Stomach smooth muscle (tissue), 2 donors: ENCODE data around the gene FXYD7.
A peak's percentile ranks its signal among the peaks of the same experiment; 100 is the strongest.
"Not testable (repeated sequence)": the region's sequence is repeated elsewhere in the genome, so short reads cannot be mapped to it uniquely, and the experiment has no call there.

Source experiments
- H3K27ac ChIP-seq: one replicate; pipeline ENCODE4 v1.7.0; 2013; ENCODE audit warnings: mild to moderate bottlenecking, low read length, inconsistent platforms
- H3K27me3 ChIP-seq, 2 donors: one replicate each; pipeline ENCODE4 v1.7.0; 2013; ENCODE audit warnings: low read length in 2 of 2; ENCODE audit not compliant: insufficient read depth in 2 of 2, control insufficient read depth in 1 of 2
- H3K36me3 ChIP-seq, 2 donors: one replicate each; pipeline ENCODE4 v1.7.0; 2013; ENCODE audit warnings: low read length in 2 of 2; ENCODE audit not compliant: control insufficient read depth in 2 of 2, insufficient read depth in 2 of 2
- H3K4me1 ChIP-seq: one replicate; pipeline ENCODE4 v1.7.0; 2013; ENCODE audit warnings: low read length; ENCODE audit not compliant: control insufficient read depth, insufficient read depth
- H3K4me3 ChIP-seq, 2 donors: one replicate each; pipeline ENCODE4 v1.7.0; 2013; ENCODE audit warnings: low read length in 2 of 2
- H3K9ac ChIP-seq, 2 donors: one replicate each; pipeline ENCODE4 v1.7.0; 2013; ENCODE audit warnings: low read length in 2 of 2, mild to moderate bottlenecking in 1 of 2
- H3K9me3 ChIP-seq, 2 donors: one replicate each; pipeline ENCODE4 v1.7.0; 2013; ENCODE audit warnings: low read length in 2 of 2; ENCODE audit not compliant: control insufficient read depth in 2 of 2
- donor health status: healthy.
- donor health status: Pancreatic carcinoma.

FXYD7 gene

GRCh38 chr19:35150445-35150844 is 7.4 kb downstream of the FXYD7 start:
- Histone ChIP-seq H3K27me3 (peaks cover 29 to 32% of the 10 kb centered on the region in 2 donors), H3K9me3 (no peaks in the 10 kb centered on the region), H3K27ac (no peak overlapping the region)

GRCh38 chr19:35151273-35152065 is 8.4 kb downstream of the FXYD7 start:
- Histone ChIP-seq H3K36me3 (no peaks in the 10 kb centered on the region), H3K4me1 (peaks cover 14% of the 10 kb centered on the region), H3K4me3 (no peak overlapping the region), H3K9me3 (no peaks in the 10 kb centered on the region), H3K9ac (no peak overlapping the region), H3K27ac (no peak overlapping the region), H3K27me3 (peaks cover 36 to 37% of the 10 kb centered on the region in 2 donors)

More at GRCh38 chr19:35150445-35150844, 7.4 kb downstream of the FXYD7 start:
- Histone ChIP-seq H3K4me1 (peaks cover 14% of the 10 kb centered on the region), H3K4me3 (no peak overlapping the region), H3K36me3 (no peaks in the 10 kb centered on the region), H3K9ac (no peak overlapping the region)

GRCh38 chr19:35153129-35153522 is 10.1 kb downstream of the FXYD7 start:
- Histone ChIP-seq H3K4me1 (peaks cover 14% of the 10 kb centered on the region), H3K27me3 (peaks cover 36 to 39% of the 10 kb centered on the region in 2 donors)
- not testable (repeated sequence) for H3K27ac ChIP-seq, H3K4me3 ChIP-seq, H3K36me3 ChIP-seq, H3K9me3 ChIP-seq, H3K9ac ChIP-seq

GRCh38 chr19:35153701-35154524 is 10.9 kb downstream of the FXYD7 start:
- Histone ChIP-seq H3K4me1 (peaks cover 14% of the 10 kb centered on the region), H3K4me3 (peak overlapping the region; percentile 27 to 69), H3K27ac (no peak overlapping the region), H3K27me3 (peaks cover 36 to 39% of the 10 kb centered on the region in 2 donors), H3K36me3 (no peaks in the 10 kb centered on the region), H3K9me3 (no peaks in the 10 kb centered on the region), H3K9ac (peak overlapping the region in 1 of 2 donors; percentile 22)

GRCh38 chr19:35154525-35155406 is 11.7 kb downstream of the FXYD7 start, which contains the start of gene FXYD5:
TSS of gene FXYD5 (plus strand) at chr19:35154735. CDS start at chr19:35155551, 816 bp downstream.
- Histone ChIP-seq H3K27me3 (peaks cover 36 to 39% of the 10 kb centered on the region in 2 donors), H3K4me1 (peaks cover 14% of the 10 kb centered on the region), H3K9ac (peak within 1 kb of the TSS; percentile 13 to 55), H3K4me3 (peak within 1 kb of the TSS; percentile 49 to 69), H3K27ac (no peak within 1 kb of the TSS), H3K9me3 (no peaks in the 10 kb centered on the region), H3K36me3 (no peaks in the 10 kb centered on the region)

- H3K27me3 ChIP-seq: peaks cover 34 to 39% of the 10 kb centered on the region in 2 donors
- peak overlapping the region; percentile 49 to 69 for H3K4me3 ChIP-seq
- no peaks in the 10 kb centered on the region for H3K9me3 ChIP-seq
- H3K9ac ChIP-seq: peak overlapping the region in 1 of 2 donors; percentile 55
- no peak overlapping the region for H3K27ac ChIP-seq
- no peaks in the 10 kb centered on the region for H3K36me3 ChIP-seq
- peaks cover 14% of the 10 kb centered on the region for H3K4me1 ChIP-seq
These were observed 12.4 kb downstream of the FXYD7 start for GRCh38 chr19:35155441-35155840.

- peaks cover 31 to 37% of the 10 kb centered on the region in 2 donors for H3K27me3 ChIP-seq
- no peaks in the 10 kb centered on the region for H3K36me3 ChIP-seq
- peak overlapping the region in 1 of 2 donors; percentile 49 for H3K4me3 ChIP-seq
- no peak overlapping the region for H3K27ac ChIP-seq
- no peak overlapping the region for H3K9ac ChIP-seq
- H3K9me3 ChIP-seq: no peaks in the 10 kb centered on the region
- H3K4me1 ChIP-seq: peaks cover 14% of the 10 kb centered on the region
These were observed 13.1 kb downstream of the FXYD7 start for GRCh38 chr19:35155981-35156672.

GRCh38 chr19:35156673-35157014 is 13.6 kb downstream of the FXYD7 start:
- peaks cover 29 to 33% of the 10 kb centered on the region in 2 donors for H3K27me3 ChIP-seq
- H3K27ac ChIP-seq: no peak overlapping the region
- H3K9me3 ChIP-seq: no peaks in the 10 kb centered on the region
- peaks cover 14% of the 10 kb centered on the region for H3K4me1 ChIP-seq
- H3K4me3 ChIP-seq: no peak overlapping the region
- H3K9ac ChIP-seq: no peak overlapping the region
- no peaks in the 10 kb centered on the region for H3K36me3 ChIP-seq

GRCh38 chr19:35157431-35157830 is 14.4 kb downstream of the FXYD7 start:
- H3K4me3 ChIP-seq: no peak overlapping the region
- H3K27ac ChIP-seq: no peak overlapping the region
- H3K27me3 ChIP-seq: peaks cover 26 to 33% of the 10 kb centered on the region in 2 donors
- H3K9ac ChIP-seq: no peak overlapping the region
- peaks cover 2 to 3% of the 10 kb centered on the region in 2 donors for H3K9me3 ChIP-seq
- peaks cover 14% of the 10 kb centered on the region for H3K4me1 ChIP-seq
- peaks cover 0 to 2% of the 10 kb centered on the region in 2 donors for H3K36me3 ChIP-seq
